Stimulated activated naive CD8-positive, alpha-beta T cell treated with anti-CD3 and anti-CD28 coated beads, Interleukin-15, Interleukin-2, amounts not matched to agents 100 U/mL and 50 U/mL, for 24 hours (primary cell): ENCODE data around the gene SAP30BP.
A peak's percentile ranks its signal among the peaks of the same experiment; 100 is the strongest.

Source experiments
- ATAC-seq: fragments of 150-1000 bp; cut with Tn5 transposase; one replicate; pipeline ENCODE4 v1.10.0; 2021
- DNase-seq: peaks from one replicate; pipeline ENCODE4 v3.0.0; 2021

Gene SAP30BP

DNA sequence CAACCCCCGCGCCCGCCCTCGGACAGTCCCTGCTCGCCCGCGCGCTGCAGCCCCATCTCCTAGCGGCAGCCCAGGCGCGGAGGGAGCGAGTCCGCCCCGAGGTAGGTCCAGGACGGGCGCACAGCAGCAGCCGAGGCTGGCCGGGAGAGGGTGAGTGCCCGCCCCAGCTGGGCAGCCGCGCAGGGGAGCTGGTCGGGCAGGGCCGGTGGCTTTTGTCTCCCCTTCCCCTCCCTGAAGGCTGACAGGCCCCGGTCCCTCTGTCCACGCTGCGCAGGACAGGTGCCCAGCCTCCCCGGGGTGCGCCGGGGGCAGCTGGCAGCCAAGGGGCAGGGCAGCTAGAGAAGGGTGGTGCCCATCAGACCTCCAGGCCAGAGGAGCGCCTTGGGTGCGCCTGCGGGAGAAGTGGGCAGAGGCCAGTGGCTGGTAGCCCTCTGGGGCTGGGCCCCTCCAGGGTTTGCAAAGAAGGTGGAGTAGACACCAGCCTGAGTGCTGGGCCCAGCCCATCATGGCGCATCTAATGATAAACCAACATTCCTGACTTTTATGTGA is 54.4 kb downstream of the SAP30BP start:
- DNase-seq = no peak
- no peak for ATAC-seq

DNA sequence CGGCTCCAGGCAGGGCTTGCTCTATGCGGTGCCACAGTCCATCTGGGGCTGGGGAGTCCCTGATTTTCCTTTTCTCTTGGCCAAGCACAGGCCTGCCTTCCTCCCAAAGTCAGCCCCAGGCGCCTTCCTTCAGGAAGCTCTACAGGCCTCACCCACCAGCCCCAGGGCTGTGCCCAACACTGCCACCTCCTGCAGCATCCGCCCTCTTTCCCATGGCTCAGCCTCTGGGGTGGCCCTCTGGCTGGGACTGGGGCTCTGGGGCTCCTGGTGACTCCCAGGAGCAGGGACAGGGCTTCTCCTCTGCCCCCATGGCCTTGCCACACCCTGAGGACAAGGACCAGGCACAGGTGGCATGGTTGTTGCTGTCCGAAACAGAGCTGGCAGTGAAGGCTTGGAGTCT is 54.9 kb downstream of the SAP30BP start:
- no peak for ATAC-seq
- DNase-seq = no peak

DNA sequence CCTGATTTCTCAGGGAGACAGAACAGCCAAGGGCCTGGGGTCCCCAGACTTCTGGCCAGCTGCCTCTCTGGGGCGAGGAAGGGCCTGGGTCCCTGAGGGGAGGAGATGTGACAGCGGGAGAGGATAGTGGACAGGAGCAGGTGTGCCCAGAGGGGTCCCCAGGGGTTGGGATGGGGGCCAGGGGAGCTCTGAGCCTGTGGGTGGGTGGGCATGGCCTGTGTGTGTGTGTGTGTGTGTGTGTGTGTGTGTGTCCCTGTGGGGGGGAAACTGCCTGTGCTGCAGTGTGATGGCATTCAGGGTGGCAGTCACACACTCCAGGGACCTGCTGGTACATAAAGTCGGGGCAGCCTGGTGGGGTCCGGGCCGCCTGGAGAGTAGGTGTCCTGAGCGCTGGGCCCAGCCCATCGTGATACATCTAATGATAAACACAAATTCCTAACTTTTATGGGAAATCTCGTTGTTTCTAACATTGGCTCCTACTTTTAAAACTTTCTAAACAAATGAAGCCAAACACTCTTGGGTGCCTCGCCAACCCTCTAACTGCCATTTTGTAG is 55.5 kb downstream of the SAP30BP start:
- no peak for DNase-seq
- ATAC-seq = no peak

DNA sequence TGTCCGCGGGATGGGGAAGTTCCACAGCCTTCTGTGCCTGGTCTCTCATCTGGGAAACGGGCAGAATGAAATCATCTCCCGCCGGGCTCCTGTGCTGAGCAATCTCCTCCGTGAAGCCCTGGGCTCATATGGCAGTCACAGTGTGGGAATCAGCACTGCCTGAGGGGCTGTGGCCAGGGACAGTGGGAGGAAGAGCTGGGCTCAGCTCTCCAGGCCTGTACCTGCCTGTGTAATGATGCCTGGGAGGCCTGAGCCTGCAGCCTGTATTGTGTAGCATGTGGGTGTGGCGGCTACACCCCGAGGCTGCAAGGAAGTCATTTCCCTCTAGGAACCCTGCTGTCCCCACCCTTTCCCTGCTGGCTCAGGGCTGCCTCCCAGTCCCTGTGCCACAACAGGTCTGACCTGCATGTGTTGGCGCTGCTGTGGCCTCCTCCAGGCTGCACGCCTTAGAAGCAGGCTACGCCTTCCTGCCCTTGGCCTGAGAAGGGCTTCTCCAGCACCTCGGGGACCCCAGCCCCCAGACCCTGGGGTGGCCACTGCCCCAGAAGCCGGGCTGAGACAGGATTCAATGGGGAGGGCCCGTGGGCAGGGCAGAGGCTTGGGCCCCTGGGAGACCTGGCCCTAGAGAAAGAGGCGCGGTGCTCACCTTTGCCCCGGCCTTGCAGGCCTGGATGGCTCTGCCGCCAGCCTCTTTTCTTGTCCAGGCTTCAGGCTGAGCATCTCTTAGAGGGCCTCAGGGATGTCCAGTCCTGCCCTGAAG is 56.2 kb downstream of the SAP30BP start:
- ATAC-seq (no peak), DNase-seq (no peak)

DNA sequence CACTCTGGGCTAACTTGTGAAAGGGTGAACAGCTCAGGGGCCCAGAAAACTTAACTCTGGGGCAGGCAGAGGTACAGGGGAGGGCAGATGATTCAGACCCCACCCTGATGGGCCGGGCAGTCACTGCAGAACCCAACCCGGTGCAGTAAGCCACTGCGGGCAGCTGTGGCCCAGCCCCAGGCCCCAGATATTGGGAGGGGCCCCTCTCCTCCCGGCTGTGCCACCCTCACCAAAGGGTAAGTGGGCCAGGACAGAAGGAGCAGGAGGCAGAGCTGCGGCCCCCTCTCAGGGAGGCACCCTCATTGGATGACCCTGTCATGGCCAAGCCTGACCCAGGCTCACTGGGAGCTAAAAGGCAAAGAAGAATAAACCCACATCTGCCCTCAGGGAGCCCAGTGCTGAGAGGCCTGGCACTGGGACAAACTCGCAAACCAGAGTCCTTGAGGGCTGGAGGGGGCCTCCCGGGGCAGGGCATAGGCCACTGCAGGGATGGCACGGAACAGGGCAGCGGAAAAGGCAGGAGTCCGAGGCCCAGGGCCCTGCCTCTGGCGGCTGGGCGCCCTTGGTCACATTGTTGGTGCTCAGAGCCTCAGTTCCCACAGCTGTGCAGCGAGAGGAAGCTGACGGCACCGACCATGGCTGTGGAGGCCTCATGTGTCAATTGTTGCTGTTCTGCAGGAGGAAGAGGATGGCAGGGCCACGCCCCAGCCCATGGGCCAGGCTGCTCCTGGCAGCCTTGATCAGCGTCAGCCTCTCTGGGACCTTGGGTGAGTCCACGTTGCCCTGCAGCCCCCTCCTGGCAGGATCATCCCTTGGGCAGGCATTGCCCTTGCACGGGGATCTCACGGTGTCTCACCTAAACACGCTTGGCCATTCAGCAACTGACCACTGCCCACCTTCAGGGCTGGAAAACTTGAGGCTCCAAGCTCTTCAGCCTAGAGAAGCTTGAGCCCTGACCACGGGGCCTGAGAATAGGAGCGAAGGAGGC is 57.2 kb downstream of the SAP30BP start:
- ATAC-seq (no peak), DNase-seq (no peak)

DNA sequence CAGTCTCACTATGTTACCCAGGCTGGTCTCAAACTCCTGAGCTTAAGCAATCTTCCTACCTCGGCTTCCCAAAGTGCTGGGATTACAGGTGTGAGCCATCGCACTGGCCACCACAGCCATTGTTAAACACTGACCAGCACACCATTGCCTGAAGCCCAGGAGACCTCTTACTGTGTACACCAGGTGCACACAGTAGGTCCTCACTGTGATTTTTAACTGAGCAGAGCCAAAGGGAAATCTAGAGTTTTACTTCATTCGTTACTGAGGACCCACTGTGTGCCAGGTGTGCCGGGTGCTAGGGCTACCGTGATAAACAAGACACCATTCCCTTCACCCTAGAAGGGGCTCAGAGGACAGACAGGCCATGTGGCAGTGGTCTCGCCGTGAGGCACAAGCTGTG is 58.4 kb downstream of the SAP30BP start:
- DNase-seq = no peak
- ATAC-seq = no peak

DNA sequence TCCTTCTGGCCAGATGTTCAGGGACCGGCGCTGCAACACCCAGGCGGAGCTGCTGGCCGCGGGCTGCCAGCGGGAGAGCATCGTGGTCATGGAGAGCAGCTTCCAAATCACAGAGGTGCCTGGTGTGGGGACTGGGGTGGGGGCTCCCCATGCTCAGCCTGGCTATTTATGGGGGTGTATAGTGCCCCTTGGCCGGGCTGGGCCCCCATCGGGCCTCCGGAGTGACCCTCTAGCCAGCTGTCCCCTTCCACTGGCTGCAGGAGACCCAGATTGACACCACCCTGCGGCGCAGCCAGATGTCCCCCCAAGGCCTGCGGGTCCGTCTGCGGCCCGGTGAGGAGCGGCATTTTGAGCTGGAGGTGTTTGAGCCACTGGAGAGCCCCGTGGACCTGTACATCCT is 60.3 kb downstream of the SAP30BP start:
- no peak for ATAC-seq

DNA sequence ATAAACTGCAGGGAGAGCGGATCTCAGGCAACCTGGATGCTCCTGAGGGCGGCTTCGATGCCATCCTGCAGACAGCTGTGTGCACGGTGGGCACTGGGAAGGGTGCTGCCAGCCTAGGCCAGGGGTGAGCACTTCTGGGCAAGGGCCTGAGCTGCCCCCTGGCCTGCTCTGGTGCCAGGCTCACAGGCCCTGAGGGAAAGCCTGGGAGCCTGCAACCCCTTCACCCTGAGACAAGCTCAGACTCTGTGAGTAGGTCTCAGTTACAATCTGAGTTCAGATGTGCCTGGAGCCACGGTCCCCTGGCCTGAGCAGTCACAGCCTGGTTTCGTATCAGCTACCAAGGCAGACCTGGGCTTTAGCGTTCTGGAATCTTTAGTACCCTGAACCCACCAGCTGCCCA is 62.2 kb downstream of the SAP30BP start:
- no peak for DNase-seq
- ATAC-seq = no peak

More for the DNA sequence above, 60.3 kb downstream of the SAP30BP start:
- no peak for DNase-seq

DNA sequence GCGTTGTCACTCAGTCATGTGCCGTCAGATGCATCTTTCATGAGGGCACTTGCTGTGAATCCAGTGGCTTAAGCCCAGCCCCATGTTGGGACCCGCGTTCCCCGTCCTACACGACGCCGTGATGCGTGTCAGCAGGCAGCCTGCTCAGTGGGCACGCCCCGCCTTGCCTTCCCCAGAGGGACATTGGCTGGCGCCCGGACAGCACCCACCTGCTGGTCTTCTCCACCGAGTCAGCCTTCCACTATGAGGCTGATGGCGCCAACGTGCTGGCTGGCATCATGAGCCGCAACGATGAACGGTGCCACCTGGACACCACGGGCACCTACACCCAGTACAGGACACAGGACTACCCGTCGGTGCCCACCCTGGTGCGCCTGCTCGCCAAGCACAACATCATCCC is 62.9 kb downstream of the SAP30BP start:
- ATAC-seq = no peak
- no peak for DNase-seq

DNA sequence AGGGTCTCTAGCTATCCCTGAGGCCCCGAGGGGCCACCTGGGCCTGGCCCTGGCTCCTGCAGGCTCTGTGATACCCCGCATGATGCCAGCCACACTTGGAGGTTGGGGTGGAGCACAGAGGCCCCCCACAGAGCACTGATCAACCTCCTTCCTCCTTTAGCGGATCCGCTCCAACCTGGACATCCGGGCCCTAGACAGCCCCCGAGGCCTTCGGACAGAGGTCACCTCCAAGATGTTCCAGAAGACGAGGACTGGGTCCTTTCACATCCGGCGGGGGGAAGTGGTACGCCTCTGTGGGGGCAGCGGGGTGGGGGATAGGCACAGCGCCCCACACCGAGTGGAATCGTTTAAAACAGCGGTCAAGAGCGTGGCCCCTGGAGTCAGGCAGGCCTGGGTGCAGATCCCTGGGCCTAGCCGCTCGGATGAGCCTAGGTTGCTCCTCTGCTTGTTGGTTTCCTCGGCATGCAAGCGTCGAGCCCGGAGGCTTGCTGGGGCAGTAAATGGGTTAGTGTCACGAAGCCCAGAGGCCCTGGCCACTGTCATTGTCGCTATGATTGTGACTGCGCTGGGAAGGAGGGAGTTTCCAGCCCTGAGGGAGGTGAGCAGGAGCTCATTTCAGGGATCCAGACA is 64.1 kb downstream of the SAP30BP start:
- no peak for DNase-seq
- ATAC-seq = no peak

DNA sequence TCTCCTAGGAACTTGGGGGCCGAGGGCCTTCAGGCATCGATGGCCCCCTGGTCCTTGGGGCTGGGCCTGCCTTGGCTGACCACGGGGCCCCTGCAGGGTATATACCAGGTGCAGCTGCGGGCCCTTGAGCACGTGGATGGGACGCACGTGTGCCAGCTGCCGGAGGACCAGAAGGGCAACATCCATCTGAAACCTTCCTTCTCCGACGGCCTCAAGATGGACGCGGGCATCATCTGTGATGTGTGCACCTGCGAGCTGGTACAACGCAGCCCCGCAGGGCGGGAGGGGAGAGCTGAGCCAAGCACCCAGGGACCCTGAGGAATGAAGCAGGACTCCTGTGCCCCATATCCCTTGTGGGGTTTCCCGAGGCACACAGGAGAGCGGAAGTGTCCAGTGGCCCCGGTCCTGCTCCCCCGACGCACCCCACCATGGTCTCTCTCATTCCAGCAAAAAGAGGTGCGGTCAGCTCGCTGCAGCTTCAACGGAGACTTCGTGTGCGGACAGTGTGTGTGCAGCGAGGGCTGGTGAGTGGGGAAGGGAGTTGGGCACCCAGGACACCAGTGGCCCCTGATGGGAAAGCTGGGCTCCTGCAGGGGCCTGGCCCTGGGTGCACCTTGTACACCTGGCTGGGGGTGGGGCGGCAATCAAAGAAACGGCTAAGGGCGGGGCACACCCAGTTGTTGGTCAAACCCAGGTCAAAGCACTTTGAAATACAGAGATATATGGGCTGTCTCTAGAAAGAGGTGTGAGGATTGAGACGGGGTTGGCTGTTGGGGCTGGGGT is 64.8 kb downstream of the SAP30BP start:
- ATAC-seq (no peak), DNase-seq (no peak)

DNA sequence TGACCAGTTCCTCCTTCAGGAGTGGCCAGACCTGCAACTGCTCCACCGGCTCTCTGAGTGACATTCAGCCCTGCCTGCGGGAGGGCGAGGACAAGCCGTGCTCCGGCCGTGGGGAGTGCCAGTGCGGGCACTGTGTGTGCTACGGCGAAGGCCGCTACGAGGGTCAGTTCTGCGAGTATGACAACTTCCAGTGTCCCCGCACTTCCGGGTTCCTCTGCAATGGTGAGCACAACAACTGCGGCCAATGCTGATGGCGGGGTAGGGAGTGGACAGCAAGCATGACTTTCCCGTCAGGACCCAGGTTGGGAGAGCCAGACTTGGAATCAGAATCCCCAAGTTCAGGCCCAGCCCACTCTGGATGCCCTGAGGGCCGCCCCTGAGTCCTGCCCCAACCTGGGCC is 66.3 kb downstream of the SAP30BP start:
- ATAC-seq (no peak), DNase-seq (no peak)

DNA sequence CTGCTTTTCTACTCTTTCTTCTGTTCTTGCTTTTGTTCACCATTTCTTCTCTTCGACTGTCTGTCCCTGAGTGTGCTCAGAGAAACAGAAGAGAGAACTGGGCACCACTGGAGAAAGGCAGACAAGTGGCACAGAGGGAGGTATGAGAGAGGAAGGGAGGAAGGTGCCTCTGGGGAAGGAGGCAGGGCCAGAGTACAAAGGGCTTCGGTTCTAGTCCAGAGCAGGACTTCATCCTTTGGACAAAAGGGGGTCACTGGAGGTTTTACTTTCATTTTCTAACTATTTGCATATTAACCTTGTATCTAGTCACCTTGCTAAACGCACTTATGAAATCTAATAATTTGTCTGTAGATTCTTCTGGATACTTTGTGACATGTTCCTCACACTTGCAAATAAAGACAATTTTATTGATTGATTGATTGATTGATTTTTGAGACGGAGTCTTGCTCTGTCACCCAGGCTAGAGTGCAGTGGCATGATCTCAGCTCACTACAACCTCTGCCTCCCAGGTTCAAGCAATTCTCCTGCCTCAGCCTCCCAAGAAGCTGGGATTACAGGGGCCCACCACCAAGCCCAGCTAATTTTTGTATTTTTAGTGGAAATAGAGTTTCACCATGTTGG is 67.6 kb downstream of the SAP30BP start:
- ATAC-seq (no peak), DNase-seq (no peak)

DNA sequence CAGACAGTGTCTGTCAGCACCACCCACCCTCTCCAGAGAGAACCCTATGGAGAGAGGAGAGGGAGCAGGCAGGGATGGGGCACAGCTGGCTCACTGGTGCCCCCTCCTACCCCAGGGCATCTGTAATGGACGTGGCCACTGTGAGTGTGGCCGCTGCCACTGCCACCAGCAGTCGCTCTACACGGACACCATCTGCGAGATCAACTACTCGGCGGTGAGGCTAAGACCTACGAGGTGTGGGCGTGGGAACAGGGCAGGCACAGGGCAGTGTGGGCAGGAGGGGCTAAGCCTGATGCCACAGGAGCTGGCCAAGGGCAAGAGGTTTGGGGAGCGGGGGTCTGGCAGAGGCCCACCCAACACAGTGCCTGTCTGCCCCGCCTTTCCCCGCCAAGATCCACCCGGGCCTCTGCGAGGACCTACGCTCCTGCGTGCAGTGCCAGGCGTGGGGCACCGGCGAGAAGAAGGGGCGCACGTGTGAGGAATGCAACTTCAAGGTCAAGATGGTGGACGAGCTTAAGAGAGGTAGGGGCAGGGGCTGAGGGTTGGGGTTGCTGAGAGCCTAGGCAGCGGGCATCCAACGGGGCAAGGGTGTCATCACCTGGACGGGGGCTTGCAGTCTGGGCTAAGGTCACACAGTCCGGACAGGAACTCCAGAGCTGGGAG is 69.2 kb downstream of the SAP30BP start:
- DNase-seq (no peak), ATAC-seq (no peak)

DNA sequence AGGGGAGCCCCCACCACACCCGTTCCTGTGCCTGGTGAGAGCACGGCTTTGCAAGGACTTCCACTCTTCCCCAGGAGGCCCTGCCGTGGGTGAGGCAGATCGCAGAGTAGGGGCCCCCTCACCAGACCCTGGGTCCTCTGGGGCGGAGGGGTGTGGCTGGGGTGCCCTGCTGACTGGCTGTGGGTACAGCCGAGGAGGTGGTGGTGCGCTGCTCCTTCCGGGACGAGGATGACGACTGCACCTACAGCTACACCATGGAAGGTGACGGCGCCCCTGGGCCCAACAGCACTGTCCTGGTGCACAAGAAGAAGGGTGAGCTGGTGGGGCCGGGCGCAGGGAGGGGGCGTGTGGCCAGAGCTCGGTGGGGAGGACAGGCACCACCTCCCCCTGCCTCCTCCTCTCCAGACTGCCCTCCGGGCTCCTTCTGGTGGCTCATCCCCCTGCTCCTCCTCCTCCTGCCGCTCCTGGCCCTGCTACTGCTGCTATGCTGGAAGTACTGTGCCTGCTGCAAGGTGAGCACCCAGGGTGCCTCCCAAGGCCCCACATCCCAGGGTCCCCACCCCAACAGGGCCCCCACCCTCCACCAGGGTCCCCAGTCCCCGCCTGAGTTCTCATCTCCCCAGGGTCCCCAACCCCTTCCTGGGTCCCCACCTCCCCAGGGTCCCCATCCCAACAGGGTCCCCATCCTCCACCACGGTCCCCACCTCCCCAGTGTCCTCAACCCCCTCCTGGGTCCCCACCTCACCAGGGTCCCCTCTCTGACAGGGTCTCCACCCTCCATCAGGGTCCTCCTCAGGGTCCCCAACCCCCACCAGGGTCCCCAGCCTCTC is 70.2 kb downstream of the SAP30BP start:
- ATAC-seq (no peak), DNase-seq (no peak)

DNA sequence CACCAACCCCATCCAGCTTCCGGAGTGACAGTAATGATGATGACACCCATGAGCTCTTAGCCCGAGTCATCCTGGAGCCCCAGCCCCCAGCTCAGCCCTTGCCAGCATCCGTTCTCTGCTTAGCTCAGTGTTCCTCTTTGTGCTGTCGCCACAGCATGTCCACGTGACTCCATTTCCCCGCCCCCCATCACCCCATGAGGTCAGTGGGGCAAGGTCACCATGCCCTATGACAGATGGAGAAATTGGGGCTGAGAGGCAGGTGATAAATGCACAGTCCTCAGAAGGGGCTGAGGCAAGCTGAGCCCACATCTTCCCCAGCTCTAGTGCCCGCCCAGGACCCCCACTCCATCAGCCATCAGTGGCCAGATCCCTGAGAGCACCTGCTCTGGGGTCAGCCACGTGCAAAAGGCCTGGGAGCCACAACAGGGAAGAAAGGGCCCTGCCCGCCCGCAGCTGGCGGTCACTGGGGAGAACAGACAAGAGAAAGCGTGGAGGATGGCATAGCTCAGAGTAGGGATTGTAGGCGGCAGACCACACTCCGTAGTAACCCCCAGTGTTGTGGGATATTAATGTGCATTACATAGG is 71.2 kb downstream of the SAP30BP start:
- DNase-seq = no peak
- ATAC-seq = peak; percentile 22

DNA sequence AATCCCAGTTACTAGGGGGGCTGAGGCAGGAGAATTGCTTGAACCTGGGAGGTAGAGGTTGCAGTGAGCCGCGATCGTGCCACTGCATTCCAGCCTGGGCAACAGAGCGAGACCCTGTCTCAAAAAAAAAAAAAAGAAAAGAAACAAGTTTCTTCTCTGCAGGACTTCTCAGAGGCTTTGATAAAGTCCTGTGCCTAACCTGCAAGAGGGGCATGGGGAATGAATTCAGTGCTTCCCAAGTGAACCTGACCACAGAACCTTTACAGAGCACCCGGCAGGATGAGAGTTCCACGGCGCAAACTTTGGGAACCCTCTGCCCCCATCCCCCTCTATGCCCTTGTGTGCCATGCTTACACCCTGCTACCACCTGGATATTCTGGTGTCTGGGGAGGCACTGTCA is 72.0 kb downstream of the SAP30BP start:
- ATAC-seq (no peak), DNase-seq (no peak)

DNA sequence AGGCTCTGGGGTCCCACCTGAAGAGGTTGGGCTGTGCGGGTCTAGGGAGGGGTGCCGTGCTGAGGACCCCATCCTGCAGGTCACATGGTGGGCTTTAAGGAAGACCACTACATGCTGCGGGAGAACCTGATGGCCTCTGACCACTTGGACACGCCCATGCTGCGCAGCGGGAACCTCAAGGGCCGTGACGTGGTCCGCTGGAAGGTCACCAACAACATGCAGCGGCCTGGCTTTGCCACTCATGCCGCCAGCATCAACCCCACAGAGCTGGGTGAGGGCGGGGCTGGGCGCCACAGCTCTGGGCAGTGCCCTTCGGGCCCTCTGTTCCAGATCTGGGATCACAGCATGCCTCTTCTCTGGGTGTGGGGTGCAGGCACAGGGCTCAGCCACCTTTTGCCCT is 72.7 kb downstream of the SAP30BP start:
- no peak for DNase-seq
- no peak for ATAC-seq

DNA sequence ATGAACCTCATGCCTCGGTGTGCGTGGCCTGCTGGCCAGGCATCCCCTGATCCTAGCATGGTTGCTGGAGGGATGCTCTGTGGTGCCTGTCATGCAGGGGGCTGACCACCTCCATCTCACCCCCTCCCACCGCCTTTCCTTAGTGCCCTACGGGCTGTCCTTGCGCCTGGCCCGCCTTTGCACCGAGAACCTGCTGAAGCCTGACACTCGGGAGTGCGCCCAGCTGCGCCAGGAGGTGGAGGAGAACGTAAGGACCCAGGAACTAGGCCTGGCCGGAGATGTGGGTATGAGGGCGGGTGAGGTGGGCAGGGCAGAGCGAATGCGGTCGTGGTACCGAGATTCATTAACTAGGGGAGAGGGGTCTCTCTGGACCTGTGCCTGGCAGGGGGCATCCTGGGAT is 73.1 kb downstream of the SAP30BP start:
- DNase-seq (no peak), ATAC-seq (no peak)
